ENCODE data around the gene SERINC2. TPM values are rescaled to one million over a fixed set of nuclear protein-coding genes. Genes with fewer than 3 reads are reported as not detected.
A peak's percentile ranks its signal among the peaks of the same experiment; 100 is the strongest.

SERINC2 gene
- total RNA-seq, 1 donor from 2014 or later, result 9.1 TPM

GRCh38 chr1:31433396-31433930 lies 20.4 kb downstream of the SERINC2 start:
- no peak for DNase-seq (ENCODE audit: low read depth in 2 of 2)

- no peak for DNase-seq (ENCODE audit: low read depth in 2 of 2)
Measured at GRCh38 chr1:31434101-31434871, 21.3 kb downstream of the SERINC2 start.

GRCh38 chr1:31434979-31435378 lies 22.0 kb downstream of the SERINC2 start:
- no peak for DNase-seq (ENCODE audit: low read depth in 2 of 2)

GRCh38 chr1:31435471-31436409 lies 22.7 kb downstream of the SERINC2 start:
- DNase-seq (ENCODE audit: low read depth in 2 of 2), result no peak

- no peak for DNase-seq (ENCODE audit: low read depth in 2 of 2)
Measured at GRCh38 chr1:31436596-31437432, 23.8 kb downstream of the SERINC2 start.

- DNase-seq (ENCODE audit: low read depth in 2 of 2), result no peak
Measured at GRCh38 chr1:31437433-31438037, 24.5 kb downstream of the SERINC2 start.

- no peak for DNase-seq (ENCODE audit: low read depth in 2 of 2)
Measured at GRCh38 chr1:31439276-31439675, 26.3 kb downstream of the SERINC2 start.

GRCh38 chr1:31441073-31441472 lies 28.1 kb downstream of the SERINC2 start:
- DNase-seq (ENCODE audit: low read depth in 2 of 2), result no peak

GRCh38 chr1:31441558-31441957 lies 28.5 kb downstream of the SERINC2 start:
- DNase-seq (ENCODE audit: low read depth in 2 of 2), result no peak

- no peak for DNase-seq (ENCODE audit: low read depth in 2 of 2)
Measured at GRCh38 chr1:31441970-31442647, 29.1 kb downstream of the SERINC2 start.

- no peak for DNase-seq (ENCODE audit: low read depth in 2 of 2)
Measured at GRCh38 chr1:31442648-31442994, 29.6 kb downstream of the SERINC2 start.

- DNase-seq (ENCODE audit: low read depth in 2 of 2), result no peak
Measured at GRCh38 chr1:31443673-31444072, 30.7 kb downstream of the SERINC2 start.

GRCh38 chr1:31444725-31445448 lies 31.9 kb downstream of the SERINC2 start:
- peak; percentile 8 to 42 for DNase-seq (ENCODE audit: low read depth in 2 of 2)

- DNase-seq (ENCODE audit: low read depth in 2 of 2), result no peak
Measured at GRCh38 chr1:31445951-31446350, 32.9 kb downstream of the SERINC2 start.

GRCh38 chr1:31447210-31447609 lies 34.2 kb downstream of the SERINC2 start:
- no peak for DNase-seq (ENCODE audit: low read depth in 2 of 2)

- DNase-seq (ENCODE audit: low read depth in 2 of 2), result no peak
Measured at GRCh38 chr1:31453384-31454079, 40.5 kb downstream of the SERINC2 start.

- DNase-seq (ENCODE audit: low read depth in 2 of 2), result no peak
Measured at GRCh38 chr1:31458287-31458896, 45.4 kb downstream of the SERINC2 start.

- DNase-seq (ENCODE audit: low read depth in 2 of 2), result peak; percentile 27 to 28
Measured at GRCh38 chr1:31460027-31460426, 47.0 kb downstream of the SERINC2 start.
